ENCODE data around the gene CEP152.

- no peak for TF ChIP-seq POLR2A (IDR thresholded peaks at IDR 0.05; ENCODE audit: low read depth)
- TF ChIP-seq POLR2AphosphoS5 (IDR thresholded peaks at IDR 0.05) = no peak
- TF ChIP-seq, protein P1, sequence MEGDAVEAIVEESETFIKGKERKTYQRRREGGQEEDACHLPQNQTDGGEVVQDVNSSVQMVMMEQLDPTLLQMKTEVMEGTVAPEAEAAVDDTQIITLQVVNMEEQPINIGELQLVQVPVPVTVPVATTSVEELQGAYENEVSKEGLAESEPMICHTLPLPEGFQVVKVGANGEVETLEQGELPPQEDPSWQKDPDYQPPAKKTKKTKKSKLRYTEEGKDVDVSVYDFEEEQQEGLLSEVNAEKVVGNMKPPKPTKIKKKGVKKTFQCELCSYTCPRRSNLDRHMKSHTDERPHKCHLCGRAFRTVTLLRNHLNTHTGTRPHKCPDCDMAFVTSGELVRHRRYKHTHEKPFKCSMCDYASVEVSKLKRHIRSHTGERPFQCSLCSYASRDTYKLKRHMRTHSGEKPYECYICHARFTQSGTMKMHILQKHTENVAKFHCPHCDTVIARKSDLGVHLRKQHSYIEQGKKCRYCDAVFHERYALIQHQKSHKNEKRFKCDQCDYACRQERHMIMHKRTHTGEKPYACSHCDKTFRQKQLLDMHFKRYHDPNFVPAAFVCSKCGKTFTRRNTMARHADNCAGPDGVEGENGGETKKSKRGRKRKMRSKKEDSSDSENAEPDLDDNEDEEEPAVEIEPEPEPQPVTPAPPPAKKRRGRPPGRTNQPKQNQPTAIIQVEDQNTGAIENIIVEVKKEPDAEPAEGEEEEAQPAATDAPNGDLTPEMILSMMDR (IDR thresholded peaks at IDR 0.05) = no peak
Measured at GRCh38 chr15:48803877-48804276, 7.0 kb downstream of the CEP152 start.

All from esophagus muscularis mucosa (tissue), 3 donors.